HL-60 (cell line): Measurements from ENCODE around the gene PCSK5.
"Not testable (repeated sequence)": the region's sequence is repeated elsewhere in the genome, so short reads cannot be mapped to it uniquely, and the experiment has no call there.

Experiments
- GABPA ChIP-seq: IDR thresholded peaks from 2 replicates; pipeline ENCODE4 v1.6.1; 2012; ENCODE audit warnings: low read depth
- POLR2AphosphoS5 ChIP-seq: IDR thresholded peaks from 2 replicates; pipeline ENCODE4 v1.6.1; 2012; ENCODE audit warnings: low read depth
- SPI1 ChIP-seq: IDR thresholded peaks from 2 replicates; pipeline ENCODE4 v1.6.1; 2012; ENCODE audit warnings: low read depth, mild to moderate bottlenecking, borderline replicate concordance
- TF ChIP-seq, protein P1 (sequence below): IDR thresholded peaks from one replicate; pipeline ENCODE4 v1.5.1; 2011; ENCODE audit warnings: low read length, control low read depth, inconsistent platforms; ENCODE audit not compliant: insufficient read depth

DNA sequence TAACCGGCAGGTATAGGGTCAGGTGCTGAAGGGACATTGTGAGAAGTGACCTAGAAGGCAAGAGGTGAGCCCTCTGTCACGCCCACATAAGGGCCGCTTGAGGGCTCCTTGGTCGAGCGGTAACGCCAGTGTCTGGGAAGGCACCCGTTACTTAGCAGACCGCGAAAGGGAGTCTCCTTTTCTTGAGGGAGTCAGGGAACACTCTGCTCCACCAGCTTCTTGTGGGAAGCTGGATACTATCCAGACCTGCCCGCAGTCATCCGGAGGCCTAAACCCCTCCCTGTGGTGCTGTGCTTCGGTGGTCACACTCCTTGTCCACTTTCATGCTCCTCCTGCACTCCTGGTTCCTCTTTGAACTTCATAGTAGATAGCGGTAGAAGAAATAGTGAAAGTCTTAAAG lies 429.0 kb downstream of the PCSK5 start:
- TF ChIP-seq, protein P1, sequence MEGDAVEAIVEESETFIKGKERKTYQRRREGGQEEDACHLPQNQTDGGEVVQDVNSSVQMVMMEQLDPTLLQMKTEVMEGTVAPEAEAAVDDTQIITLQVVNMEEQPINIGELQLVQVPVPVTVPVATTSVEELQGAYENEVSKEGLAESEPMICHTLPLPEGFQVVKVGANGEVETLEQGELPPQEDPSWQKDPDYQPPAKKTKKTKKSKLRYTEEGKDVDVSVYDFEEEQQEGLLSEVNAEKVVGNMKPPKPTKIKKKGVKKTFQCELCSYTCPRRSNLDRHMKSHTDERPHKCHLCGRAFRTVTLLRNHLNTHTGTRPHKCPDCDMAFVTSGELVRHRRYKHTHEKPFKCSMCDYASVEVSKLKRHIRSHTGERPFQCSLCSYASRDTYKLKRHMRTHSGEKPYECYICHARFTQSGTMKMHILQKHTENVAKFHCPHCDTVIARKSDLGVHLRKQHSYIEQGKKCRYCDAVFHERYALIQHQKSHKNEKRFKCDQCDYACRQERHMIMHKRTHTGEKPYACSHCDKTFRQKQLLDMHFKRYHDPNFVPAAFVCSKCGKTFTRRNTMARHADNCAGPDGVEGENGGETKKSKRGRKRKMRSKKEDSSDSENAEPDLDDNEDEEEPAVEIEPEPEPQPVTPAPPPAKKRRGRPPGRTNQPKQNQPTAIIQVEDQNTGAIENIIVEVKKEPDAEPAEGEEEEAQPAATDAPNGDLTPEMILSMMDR = not testable (repeated sequence)
- TF ChIP-seq GABPA, POLR2AphosphoS5, SPI1: not testable (repeated sequence)
